Activated T-cell treated with anti-CD3 and anti-CD28 coated beads, Interleukin-2, amount 50 U/mL, for 4 hours (primary cell): ENCODE measurements around the gene KDM8. TPM values are rescaled to one million over a fixed set of nuclear protein-coding genes. Genes with fewer than 3 reads are reported as not detected.

ENCODE experiments used
- ATAC-seq, 2 donors: fragments of 200-7000 bp; cut with Tn5 transposase; one replicate each; pipeline ENCODE4 v1.10.0; 2021
- DNase-seq: peaks from one replicate; pipeline ENCODE4 v3.0.0-alpha.2; 2020
- H3K27me3 Mint-ChIP-seq: one replicate; pipeline ENCODE4 v1.8.0; 2021; ENCODE audit warnings: low read depth, mixed read lengths
- H3K36me3 Mint-ChIP-seq: one replicate; pipeline ENCODE4 v1.8.0; 2022; ENCODE audit warnings: mixed read lengths; ENCODE audit not compliant: insufficient read depth
- H3K4me1 Mint-ChIP-seq: one replicate; pipeline ENCODE4 v1.8.0; 2021; ENCODE audit warnings: low read depth, mixed read lengths
- H3K4me3 Mint-ChIP-seq: one replicate; pipeline ENCODE4 v1.8.0; 2021; ENCODE audit warnings: mild to moderate bottlenecking, moderate library complexity, mixed read lengths
- H3K9me3 Mint-ChIP-seq: one replicate; pipeline ENCODE4 v1.8.0; 2021; ENCODE audit warnings: mixed read lengths
- total RNA-seq, 3 donors: library from RNA; stranded (reverse); gene quantifications; one replicate each; pipeline ENCODE4 v1.2.1, GENCODE V29; 2021

Gene KDM8
- total RNA-seq, 3 donors from 2014 or later = 8.8 to 10.7 (median 8.9) TPM

DNA sequence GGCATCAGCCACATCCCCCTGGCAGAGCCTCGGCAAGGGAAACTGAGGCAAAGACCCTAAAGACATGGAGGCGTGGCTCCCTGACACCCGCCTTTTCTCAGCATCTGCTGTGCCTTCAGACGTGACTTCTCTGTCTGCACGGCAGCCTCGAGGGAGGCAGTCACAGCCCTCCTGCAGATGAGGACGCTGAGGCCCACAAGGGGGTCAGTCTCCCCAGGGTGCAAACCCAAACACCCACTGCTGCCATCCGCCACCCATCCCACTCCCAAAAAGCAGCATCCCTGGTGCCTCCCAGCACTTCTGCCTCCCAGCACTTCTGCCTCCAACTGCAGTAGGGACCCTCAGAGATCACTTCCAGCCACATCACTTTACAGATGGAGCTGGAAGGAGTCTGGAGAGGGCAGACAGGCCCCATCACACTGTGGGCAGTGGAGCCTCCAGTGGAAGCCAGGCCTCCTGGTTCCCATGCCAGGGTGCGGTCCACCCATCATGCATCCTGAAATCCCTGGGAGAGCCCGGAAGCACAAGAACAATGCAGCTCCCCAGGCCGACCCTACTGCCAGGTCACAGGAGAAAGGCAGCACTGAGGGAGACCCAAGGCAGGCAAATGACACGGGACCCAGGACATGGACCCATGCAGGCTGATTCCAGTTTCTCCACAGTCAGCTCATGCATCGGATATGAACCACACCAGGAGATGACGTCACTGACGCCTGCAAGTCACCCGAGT is 23.8 kb downstream of the KDM8 start:
- Mint-ChIP-seq H3K4me1 (peaks cover 49% of the 10 kb centered on the region), H3K36me3 (peaks cover 13% of the 10 kb centered on the region), H3K27me3 (no peaks in the 10 kb centered on the region), H3K4me3 (no peak overlapping the region), H3K9me3 (no peaks in the 10 kb centered on the region)
- DNase-seq (no peak), ATAC-seq (no peak)

DNA sequence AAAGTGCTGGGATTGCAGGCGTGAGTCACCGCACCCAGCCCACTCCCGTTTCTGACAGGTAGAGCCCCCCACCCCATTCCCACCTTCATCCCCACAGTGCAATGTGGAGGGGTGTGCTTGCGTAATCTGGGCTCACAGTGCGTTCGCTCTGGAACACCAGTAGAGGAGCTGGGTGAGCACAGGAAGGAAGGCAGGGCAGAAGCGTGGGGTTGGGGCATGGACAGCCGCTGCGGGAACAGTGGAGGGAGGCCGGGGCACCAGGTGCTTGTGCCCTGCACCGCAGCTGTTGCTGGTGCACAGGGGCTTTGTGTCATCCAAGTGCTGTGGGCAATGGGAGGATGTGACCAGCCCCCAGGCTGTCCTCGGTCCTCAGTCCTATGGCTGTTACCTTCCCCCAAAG is 24.7 kb downstream of the KDM8 start:
- ATAC-seq (no peak), DNase-seq (no peak)
- no peak overlapping the region for H3K4me3 Mint-ChIP-seq
- H3K27me3 Mint-ChIP-seq = no peaks in the 10 kb centered on the region
- peaks cover 16% of the 10 kb centered on the region for H3K36me3 Mint-ChIP-seq
- peaks cover 58% of the 10 kb centered on the region for H3K4me1 Mint-ChIP-seq
- no peaks in the 10 kb centered on the region for H3K9me3 Mint-ChIP-seq

GRCh38 chr16:27228621-27229501 is 25.5 kb downstream of the KDM8 start:
- Mint-ChIP-seq H3K36me3 (peaks cover 19% of the 10 kb centered on the region), H3K4me3 (no peak overlapping the region), H3K9me3 (no peaks in the 10 kb centered on the region), H3K4me1 (peaks cover 66% of the 10 kb centered on the region), H3K27me3 (no peaks in the 10 kb centered on the region)
- no peak for DNase-seq
- ATAC-seq = no peak

GRCh38 chr16:27229891-27230470 is 26.7 kb downstream of the KDM8 start:
- H3K9me3 Mint-ChIP-seq = no peaks in the 10 kb centered on the region
- H3K4me1 Mint-ChIP-seq = peaks cover 77% of the 10 kb centered on the region
- ATAC-seq = no peak
- no peak for DNase-seq
- no peaks in the 10 kb centered on the region for H3K27me3 Mint-ChIP-seq
- peak overlapping the region; percentile 69 for H3K4me3 Mint-ChIP-seq
- H3K36me3 Mint-ChIP-seq = peaks cover 19% of the 10 kb centered on the region

DNA sequence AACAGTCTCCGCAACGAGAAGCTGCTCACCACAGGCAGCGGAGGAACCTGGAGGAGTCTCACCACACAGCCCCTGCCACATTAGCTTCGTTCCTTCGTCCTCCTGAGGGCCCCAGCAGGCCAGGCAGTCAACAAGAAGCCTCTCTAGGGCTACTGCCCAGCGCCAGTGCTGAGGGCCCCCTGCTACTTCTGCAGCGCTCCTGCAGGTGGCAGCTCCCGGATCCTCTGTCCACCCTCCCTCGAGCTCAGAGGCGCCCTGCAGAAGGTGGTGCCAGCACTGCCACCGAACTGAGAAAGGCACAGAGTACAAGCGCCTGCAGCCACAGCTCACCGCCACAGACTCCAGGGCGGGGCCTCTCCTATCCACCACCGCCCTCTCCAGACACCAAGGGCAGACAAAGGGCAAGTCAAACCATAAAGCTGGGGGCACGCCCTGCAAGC is 27.3 kb downstream of the KDM8 start:
- peak; percentile 63 for DNase-seq
- Mint-ChIP-seq H3K4me3 (peak overlapping the region; percentile 69), H3K27me3 (no peaks in the 10 kb centered on the region), H3K9me3 (no peaks in the 10 kb centered on the region), H3K4me1 (peaks cover 83% of the 10 kb centered on the region), H3K36me3 (peaks cover 21% of the 10 kb centered on the region)
- ATAC-seq = peak; percentile 49 to 53

GRCh38 chr16:27231692-27232060 is 28.4 kb downstream of the KDM8 start:
- no peak for DNase-seq
- Mint-ChIP-seq H3K27me3 (no peaks in the 10 kb centered on the region), H3K4me1 (peaks cover 79% of the 10 kb centered on the region), H3K36me3 (peaks cover 17% of the 10 kb centered on the region), H3K9me3 (no peaks in the 10 kb centered on the region), H3K4me3 (peak overlapping the region; percentile 64)
- ATAC-seq = no peak

- DNase-seq = peak; percentile 35
- ATAC-seq = peak; percentile 5 to 13
- peaks cover 79% of the 10 kb centered on the region for H3K4me1 Mint-ChIP-seq
- H3K4me3 Mint-ChIP-seq = peak overlapping the region; percentile 64
- H3K9me3 Mint-ChIP-seq = no peaks in the 10 kb centered on the region
- H3K36me3 Mint-ChIP-seq = peaks cover 13% of the 10 kb centered on the region
- no peaks in the 10 kb centered on the region for H3K27me3 Mint-ChIP-seq
These were observed 29.0 kb downstream of the KDM8 start for GRCh38 chr16:27232061-27232900.

DNA sequence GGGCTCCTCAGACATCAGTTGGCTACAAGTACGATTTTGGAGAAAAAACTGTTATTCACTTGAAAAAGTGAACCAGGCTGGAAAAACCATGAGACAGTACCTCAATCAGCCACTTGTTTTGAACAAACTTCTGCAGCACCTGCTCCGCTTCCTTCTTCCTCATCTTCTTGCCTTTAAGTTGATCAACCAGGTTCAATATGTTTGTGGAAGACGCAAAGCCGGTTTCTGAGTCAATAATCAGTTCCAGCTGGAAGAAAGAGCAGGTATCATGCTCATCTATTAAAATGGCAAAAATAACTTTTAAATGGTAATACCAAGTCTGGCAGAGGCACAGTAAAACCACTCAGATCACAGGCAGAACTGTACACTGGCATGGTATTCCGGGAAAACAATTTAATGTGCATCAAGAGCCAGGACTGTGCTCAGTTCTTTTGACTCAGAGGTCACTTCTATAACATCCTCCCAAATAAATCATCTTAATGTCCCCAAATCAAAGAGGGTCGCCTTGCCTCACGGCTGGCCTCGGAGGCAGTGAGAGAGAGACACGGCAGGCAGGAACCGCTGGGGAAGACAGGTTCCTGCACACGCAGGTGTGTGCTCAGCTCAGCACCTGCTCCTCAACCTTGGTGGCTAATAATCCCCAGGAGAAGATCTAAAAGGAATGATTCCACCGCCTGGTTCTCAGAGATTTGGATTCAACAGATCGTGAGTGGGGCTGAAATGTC is 29.7 kb downstream of the KDM8 start:
- H3K9me3 Mint-ChIP-seq = no peaks in the 10 kb centered on the region
- H3K36me3 Mint-ChIP-seq = peaks cover 13% of the 10 kb centered on the region
- H3K27me3 Mint-ChIP-seq = no peaks in the 10 kb centered on the region
- peak overlapping the region; percentile 64 for H3K4me3 Mint-ChIP-seq
- DNase-seq (no peak), ATAC-seq (no peak)
- peaks cover 85% of the 10 kb centered on the region for H3K4me1 Mint-ChIP-seq

- H3K36me3 Mint-ChIP-seq = peaks cover 13% of the 10 kb centered on the region
- ATAC-seq = no peak
- H3K4me3 Mint-ChIP-seq = no peak overlapping the region
These were observed 30.4 kb downstream of the KDM8 start for GRCh38 chr16:27233731-27234130.

DNA sequence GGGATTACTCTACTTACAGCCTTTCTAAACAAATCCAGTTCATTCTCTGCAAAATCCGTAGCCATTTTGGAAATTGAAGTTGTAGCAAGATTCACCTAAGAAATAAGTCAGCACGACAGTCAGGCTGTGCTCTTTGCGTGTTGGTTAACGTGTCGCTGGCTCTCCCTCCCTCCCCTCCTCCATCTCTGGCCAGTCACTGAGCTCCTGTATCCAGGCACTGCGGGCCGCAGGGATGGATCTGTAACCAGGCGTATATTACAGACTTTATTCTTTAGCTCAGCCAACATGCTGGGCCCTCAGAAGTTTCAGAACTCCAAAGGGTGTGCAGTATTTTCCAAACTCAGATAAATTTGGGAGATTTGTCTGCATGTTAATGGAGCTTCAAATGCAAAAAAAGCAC is 30.8 kb downstream of the KDM8 start:
- no peaks in the 10 kb centered on the region for H3K9me3 Mint-ChIP-seq
- H3K4me3 Mint-ChIP-seq = no peak overlapping the region
- DNase-seq = no peak
- ATAC-seq = no peak
- peaks cover 94% of the 10 kb centered on the region for H3K4me1 Mint-ChIP-seq
- no peaks in the 10 kb centered on the region for H3K27me3 Mint-ChIP-seq
- peaks cover 13% of the 10 kb centered on the region for H3K36me3 Mint-ChIP-seq

More at GRCh38 chr16:27233731-27234130, 30.4 kb downstream of the KDM8 start:
- DNase-seq = no peak
- Mint-ChIP-seq H3K27me3 (no peaks in the 10 kb centered on the region), H3K4me1 (peaks cover 92% of the 10 kb centered on the region), H3K9me3 (no peaks in the 10 kb centered on the region)

DNA sequence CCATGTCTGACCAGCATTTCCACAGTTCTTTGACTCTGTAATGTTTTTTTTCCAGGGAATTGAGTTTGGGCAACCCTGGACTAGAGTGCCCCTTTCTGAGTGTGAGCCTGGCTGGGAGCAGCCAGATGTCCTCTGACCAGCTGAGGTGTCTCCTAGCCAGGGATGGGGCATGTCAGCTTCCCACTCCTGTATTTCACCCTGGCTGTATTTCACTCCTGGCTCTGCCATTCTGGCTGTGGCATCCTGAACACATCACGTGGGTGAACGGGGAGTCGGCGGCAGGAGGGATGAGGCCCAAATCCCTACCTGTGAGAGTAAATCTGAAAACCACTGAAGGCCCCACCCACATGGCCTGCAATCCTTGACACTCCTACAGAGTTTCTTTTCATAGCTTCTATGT is 31.3 kb downstream of the KDM8 start:
- peaks cover 13% of the 10 kb centered on the region for H3K36me3 Mint-ChIP-seq
- ATAC-seq (no peak), DNase-seq (no peak)
- peak overlapping the region; percentile 79 for H3K4me3 Mint-ChIP-seq
- no peaks in the 10 kb centered on the region for H3K27me3 Mint-ChIP-seq
- no peaks in the 10 kb centered on the region for H3K9me3 Mint-ChIP-seq
- H3K4me1 Mint-ChIP-seq = peaks cover 93% of the 10 kb centered on the region

DNA sequence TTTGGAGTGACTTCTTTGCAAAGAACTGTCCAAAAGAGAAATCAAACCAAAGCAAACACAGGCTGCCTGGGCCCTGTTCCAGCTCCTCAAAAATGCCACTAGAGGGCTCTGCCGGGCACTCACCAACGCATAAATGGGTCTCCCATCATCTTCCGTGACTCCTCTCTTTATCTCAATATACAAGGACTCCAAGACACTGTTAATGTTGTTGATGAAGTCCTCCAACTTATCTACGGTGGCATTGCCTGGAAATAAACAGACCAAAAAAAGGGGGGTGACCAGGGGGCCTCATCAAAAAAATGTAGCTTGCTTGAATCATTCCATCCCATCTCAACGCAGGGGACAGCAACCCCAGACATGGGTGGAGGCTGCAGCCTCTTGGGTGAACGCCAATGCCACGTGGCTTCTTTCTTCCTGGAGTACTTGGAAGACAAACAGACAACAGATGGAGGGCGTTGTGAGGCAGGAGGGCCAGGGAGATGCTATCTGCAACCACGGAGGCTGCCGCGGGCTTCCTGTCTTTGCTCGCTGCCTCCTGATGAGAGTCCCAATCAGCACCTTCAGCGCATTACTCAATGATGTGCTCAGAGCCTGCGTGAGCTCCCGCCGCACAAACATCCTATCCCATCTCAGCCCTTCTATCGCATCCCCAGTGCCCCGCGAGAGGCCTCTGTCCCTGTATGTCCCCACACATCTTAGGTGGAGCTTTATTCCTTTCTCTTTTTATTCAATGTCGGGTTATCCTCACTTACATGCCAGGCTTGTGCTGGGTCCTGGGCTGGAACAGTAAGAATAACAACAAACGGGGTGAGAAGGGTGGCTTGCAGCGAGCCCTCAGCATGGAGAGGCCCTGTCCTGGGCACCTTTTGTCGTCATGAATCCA is 32.0 kb downstream of the KDM8 start:
- Mint-ChIP-seq H3K27me3 (no peaks in the 10 kb centered on the region), H3K9me3 (no peaks in the 10 kb centered on the region), H3K36me3 (peaks cover 13% of the 10 kb centered on the region), H3K4me1 (peaks cover 95% of the 10 kb centered on the region), H3K4me3 (peak overlapping the region; percentile 79)
- ATAC-seq = peak; percentile 36 to 44
- peak; percentile 79 for DNase-seq

DNA sequence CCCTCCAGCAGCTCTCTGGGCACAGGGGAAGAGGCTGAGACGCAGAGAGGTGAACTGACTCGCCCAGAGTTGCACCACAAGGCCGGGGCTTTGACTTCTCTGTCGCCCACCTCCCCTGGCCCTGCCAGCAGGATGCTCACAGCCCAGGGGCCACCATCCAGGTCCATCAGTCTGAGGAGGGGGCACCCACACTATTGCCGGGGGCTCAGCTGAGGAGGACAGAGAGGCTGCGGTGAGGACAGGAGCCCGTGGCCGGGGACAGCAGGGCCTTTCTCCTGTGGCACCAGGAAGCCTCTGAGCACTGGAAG is 32.6 kb downstream of the KDM8 start:
- Mint-ChIP-seq H3K4me3 (peak overlapping the region; percentile 79), H3K36me3 (peaks cover 9% of the 10 kb centered on the region), H3K9me3 (no peaks in the 10 kb centered on the region), H3K4me1 (peaks cover 89% of the 10 kb centered on the region), H3K27me3 (no peaks in the 10 kb centered on the region)
- ATAC-seq (no peak), DNase-seq (no peak)
